Suprapubic skin (tissue), 3 donors: ENCODE measurements around the gene SH3BGR.

ENCODE experiments used
- CTCF ChIP-seq, 2 donors: fragments of 200-600 bp in 1 of 2; fragments of 450-650 bp in 1 of 2; sonication (generic) in 1 of 2; IDR thresholded peaks; one replicate each; pipeline ENCODE4 v1.5.1; 2016 to 2019; ENCODE audit warnings: antibody characterized with exemption in 2 of 2, mild to moderate bottlenecking in 1 of 2, moderate library complexity in 1 of 2
- EP300 ChIP-seq: sonication (generic); formaldehyde crosslinking; IDR thresholded peaks from one replicate; pipeline ENCODE4 v1.6.1; 2017; ENCODE audit warnings: antibody characterized with exemption

- TF ChIP-seq CTCF (IDR thresholded peaks at IDR 0.05) (no peak), EP300 (no peak)
These were observed 16.8 kb downstream of the SH3BGR start for GRCh38 chr21:39468559-39468958.
